HepG2 (cell line): Measurements from ENCODE around the gene TMEM44. TPM values are rescaled to one million over a fixed set of nuclear protein-coding genes. Genes with fewer than 3 reads are reported as not detected.

Source experiments
- ADNP ChIP-seq: sonication (generic); formaldehyde crosslinking; IDR thresholded peaks from 2 replicates; pipeline ENCODE4 v1.4.0; 2020; ENCODE audit warnings: missing genetic modification reagents
- ATF7 ChIP-seq, 2 experiments: fragments of 450-650 bp in 1 of 2; sonication (generic) in 1 of 2; formaldehyde crosslinking in 1 of 2; IDR thresholded peaks; 2 replicates each; pipeline versions ENCODE4 v1.4.0 to v1.6.1; 2016 to 2020; ENCODE audit warnings: antibody characterized with exemption in 1 of 2, mild to moderate bottlenecking in 1 of 2, missing genetic modification reagents in 1 of 2
- CCAR2 ChIP-seq: fragments of 200-400 bp; formaldehyde crosslinking; optimal IDR thresholded peaks from 2 replicates; pipeline ENCODE3; 2018; ENCODE audit warnings: low read depth, mild to moderate bottlenecking, low read length, moderate library complexity
- FOSL1 ChIP-seq: sonication (generic); formaldehyde crosslinking; IDR thresholded peaks from 2 replicates; pipeline ENCODE4 v1.9.0; 2021; ENCODE audit warnings: missing genetic modification reagents, borderline replicate concordance
- LCORL ChIP-seq, 2 experiments: fragments of 450-650 bp in 1 of 2; sonication (generic) in 1 of 2; formaldehyde crosslinking in 1 of 2; IDR thresholded peaks; 2 replicates each; pipeline versions ENCODE4 v1.5.0 to v1.6.1; 2017 to 2020; ENCODE audit warnings: antibody characterized with exemption in 1 of 2, missing genetic modification reagents in 1 of 2
- MBD4 ChIP-seq: IDR thresholded peaks from 2 replicates; pipeline ENCODE4 v1.6.1; 2012; ENCODE audit warnings: low read length, inconsistent platforms, borderline replicate concordance
- MLLT10 ChIP-seq: sonication (generic); formaldehyde crosslinking; IDR thresholded peaks from 2 replicates; pipeline ENCODE4 v1.4.0; 2020; ENCODE audit warnings: missing genetic modification reagents
- NFE2L2 ChIP-seq: fragments of 150-350 bp; IDR thresholded peaks from 2 replicates; pipeline ENCODE4 v1.6.1; 2014; ENCODE audit warnings: low read length
- TARDBP ChIP-seq: sonication (generic); formaldehyde crosslinking; IDR thresholded peaks from 2 replicates; pipeline ENCODE4 v1.8.0; 2022; ENCODE audit warnings: mild to moderate bottlenecking, missing genetic modification reagents
- ZNF10 ChIP-seq: sonication (generic); formaldehyde crosslinking; IDR thresholded peaks from 2 replicates; pipeline ENCODE4 v1.4.0; 2020; ENCODE audit warnings: mild to moderate bottlenecking, low read depth, missing genetic modification reagents, borderline replicate concordance
- ZNF20 ChIP-seq: sonication (generic); formaldehyde crosslinking; IDR thresholded peaks from 2 replicates; pipeline ENCODE4 v1.4.0; 2020; ENCODE audit warnings: mild to moderate bottlenecking, moderate library complexity, missing genetic modification reagents
- ZNF264 ChIP-seq: sonication (generic); formaldehyde crosslinking; IDR thresholded peaks from 2 replicates; pipeline ENCODE4 v1.4.0; 2020; ENCODE audit warnings: missing genetic modification reagents
- ZNF546 ChIP-seq: sonication (generic); formaldehyde crosslinking; conservative IDR thresholded peaks from 2 replicates; pipeline ENCODE4 v1.8.1; 2023; ENCODE audit warnings: mild to moderate bottlenecking, missing genetic modification reagents
- ZNF652 ChIP-seq: IDR thresholded peaks from 2 replicates; pipeline ENCODE4 v1.6.1; 2016; ENCODE audit warnings: low read depth, borderline replicate concordance
- ZNF776 ChIP-seq: sonication (generic); formaldehyde crosslinking; IDR thresholded peaks from 2 replicates; pipeline ENCODE4 v1.4.0; 2020; ENCODE audit warnings: mild to moderate bottlenecking, missing genetic modification reagents
- polyA plus RNA-seq, 8 experiments: library from polyadenylated mRNA; depleted of rRNA in 3 of 8; stranded (reverse) in 7 of 8; unstranded in 1 of 8; fragments of >200 nt; fragmentation: Illumina TruSeq in 4 of 8; extraction: Trizol in 4 of 8; gene quantifications; 2 replicates each; pipeline versions ENCODE4 v1.2.1 to v1.2.3, GENCODE V29; 2011 to 2016; ENCODE audit warnings: low read depth in 4 of 8, missing spikeins in 1 of 8, mixed read lengths in 1 of 8; ENCODE audit not compliant: insufficient read depth in 1 of 8
- total RNA-seq, 5 experiments: library from RNA; depleted of rRNA; stranded (reverse); fragments of >200 nt; fragmentation: Illumina TruSeq; extraction: Trizol; gene quantifications; 2 replicates each; pipeline ENCODE4 v1.2.3, GENCODE V29; 2016; ENCODE audit warnings: low read depth in 1 of 5
- TF ChIP-seq, protein P1 (sequence below): IDR thresholded peaks from 2 replicates; pipeline ENCODE4 v1.6.1; 2016; ENCODE audit warnings: mild to moderate bottlenecking
- TF ChIP-seq, protein P2 (sequence below): sonication (generic); formaldehyde crosslinking; IDR thresholded peaks from 2 replicates; pipeline ENCODE4 v1.5.0; 2020; ENCODE audit warnings: missing genetic modification reagents
- TF ChIP-seq, protein P3 (sequence below): sonication (generic); formaldehyde crosslinking; IDR thresholded peaks from 2 replicates; pipeline ENCODE4 v1.9.0; 2022; ENCODE audit warnings: low read depth, missing genetic modification reagents
- TF ChIP-seq, protein P4 (sequence below), 2 experiments: fragments of 450-650 bp in 1 of 2; sonication (generic) in 1 of 2; formaldehyde crosslinking; IDR thresholded peaks; 2 replicates each; pipeline versions ENCODE4 v1.5.0 to v1.8.0; 2020 to 2022; ENCODE audit warnings: mild to moderate bottlenecking in 1 of 2, missing genetic modification reagents in 1 of 2
- TF ChIP-seq, protein P5 (sequence below): IDR thresholded peaks from 2 replicates; pipeline ENCODE4 v1.6.1; 2018; ENCODE audit warnings: missing genetic modification reagents, mild to moderate bottlenecking, missing compliant biosample characterization
- TF ChIP-seq, protein P6 (sequence below): sonication (generic); formaldehyde crosslinking; IDR thresholded peaks from 2 replicates; pipeline ENCODE4 v1.5.0; 2020; ENCODE audit warnings: missing genetic modification reagents, mild to moderate bottlenecking, borderline replicate concordance

Gene TMEM44
- total and polyA plus RNA-seq, 2 of the 13 experiments (the other 11 are each of a cell fraction or from before 2014, with no cell fraction given) = 7.3 to 13.8 TPM

DNA sequence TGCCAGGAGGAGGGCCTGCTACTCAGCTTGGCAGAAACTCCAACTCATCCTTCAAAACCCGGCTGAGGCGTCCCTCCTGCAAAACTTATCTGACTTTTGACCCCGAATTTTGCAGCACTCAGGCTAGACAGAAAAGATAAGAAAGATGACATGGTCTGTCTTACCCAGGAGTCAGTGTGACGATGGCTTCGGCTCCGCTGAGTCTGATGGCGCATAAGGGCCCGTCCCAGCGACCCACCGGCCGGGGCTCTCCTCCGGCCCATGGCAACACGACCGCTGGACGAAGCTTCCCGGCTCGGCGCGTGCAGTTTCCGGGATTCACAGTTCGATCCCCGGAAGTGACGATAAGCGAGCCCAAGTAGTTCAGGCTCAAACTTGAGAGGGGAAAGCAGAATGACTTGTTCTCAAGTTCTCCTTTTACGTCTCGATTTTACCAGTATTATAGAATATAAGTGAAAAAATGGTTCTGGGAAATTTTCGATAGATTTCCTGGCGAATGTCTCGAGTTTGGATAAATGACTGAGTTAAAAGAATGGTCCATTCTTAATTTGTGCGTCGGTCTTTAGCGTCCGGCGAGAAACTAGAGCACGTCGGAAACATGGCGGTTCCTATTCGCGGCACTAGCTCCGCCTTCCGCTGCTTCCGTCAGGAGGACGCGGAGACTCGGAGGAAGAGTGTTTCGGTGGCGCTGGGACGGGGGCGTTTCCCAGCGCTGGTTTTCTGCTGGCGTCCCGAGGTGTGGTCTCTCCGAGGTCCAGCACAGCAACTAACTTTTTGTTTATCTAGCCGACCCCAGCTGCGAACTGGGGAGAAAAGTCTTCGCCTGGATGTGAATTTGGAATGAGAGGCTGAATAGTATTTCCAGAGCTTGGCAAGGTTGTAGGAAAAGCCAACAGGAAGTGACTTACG, 38.9 kb upstream of the TMEM44 start, which contains the start of gene LSG1 (continued):
- TF ChIP-seq TARDBP (peak; percentile 82; the same call in 1 of the 2 replicates), MBD4 (no peak), NFE2L2 (no peak), ZNF264 (CRISPR knock-in tag) (peak; percentile 14), ZNF20 (no peak), ATF7 (IDR thresholded peaks at IDR 0.05) (0 out of 2 replicates have a peak, but pooled peaks have one; percentile 27), ATF7 (CRISPR knock-in tag; IDR thresholded peaks at IDR 0.05) (no peak), ZNF652 (no peak), ZNF776 (CRISPR knock-in tag) (no peak), LCORL (IDR thresholded peaks at IDR 0.05) (no peak), LCORL (CRISPR knock-in tag; IDR thresholded peaks at IDR 0.05) (peak; percentile 18; the same call in 1 of the 2 replicates), CCAR2 (no peak), MLLT10 (CRISPR knock-in tag) (no peak), FOSL1 (CRISPR knock-in tag) (no peak), ADNP (CRISPR knock-in tag) (no peak), ZNF10 (CRISPR knock-in tag) (no peak), ZNF546 (CRISPR knock-in tag) (no peak; the same call in 1 of the 2 replicates)
- TF ChIP-seq, protein P1, sequence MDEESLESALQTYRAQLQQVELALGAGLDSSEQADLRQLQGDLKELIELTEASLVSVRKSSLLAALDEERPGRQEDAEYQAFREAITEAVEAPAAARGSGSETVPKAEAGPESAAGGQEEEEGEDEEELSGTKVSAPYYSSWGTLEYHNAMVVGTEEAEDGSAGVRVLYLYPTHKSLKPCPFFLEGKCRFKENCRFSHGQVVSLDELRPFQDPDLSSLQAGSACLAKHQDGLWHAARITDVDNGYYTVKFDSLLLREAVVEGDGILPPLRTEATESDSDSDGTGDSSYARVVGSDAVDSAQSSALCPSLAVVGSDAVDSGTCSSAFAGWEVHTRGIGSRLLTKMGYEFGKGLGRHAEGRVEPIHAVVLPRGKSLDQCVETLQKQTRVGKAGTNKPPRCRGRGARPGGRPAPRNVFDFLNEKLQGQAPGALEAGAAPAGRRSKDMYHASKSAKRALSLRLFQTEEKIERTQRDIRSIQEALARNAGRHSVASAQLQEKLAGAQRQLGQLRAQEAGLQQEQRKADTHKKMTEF (CRISPR knock-in tag) = peak; percentile 91
- TF ChIP-seq, protein P2, sequence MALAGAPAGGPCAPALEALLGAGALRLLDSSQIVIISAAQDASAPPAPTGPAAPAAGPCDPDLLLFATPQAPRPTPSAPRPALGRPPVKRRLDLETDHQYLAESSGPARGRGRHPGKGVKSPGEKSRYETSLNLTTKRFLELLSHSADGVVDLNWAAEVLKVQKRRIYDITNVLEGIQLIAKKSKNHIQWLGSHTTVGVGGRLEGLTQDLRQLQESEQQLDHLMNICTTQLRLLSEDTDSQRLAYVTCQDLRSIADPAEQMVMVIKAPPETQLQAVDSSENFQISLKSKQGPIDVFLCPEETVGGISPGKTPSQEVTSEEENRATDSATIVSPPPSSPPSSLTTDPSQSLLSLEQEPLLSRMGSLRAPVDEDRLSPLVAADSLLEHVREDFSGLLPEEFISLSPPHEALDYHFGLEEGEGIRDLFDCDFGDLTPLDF (CRISPR knock-in tag) = no peak
- TF ChIP-seq, protein P3, sequence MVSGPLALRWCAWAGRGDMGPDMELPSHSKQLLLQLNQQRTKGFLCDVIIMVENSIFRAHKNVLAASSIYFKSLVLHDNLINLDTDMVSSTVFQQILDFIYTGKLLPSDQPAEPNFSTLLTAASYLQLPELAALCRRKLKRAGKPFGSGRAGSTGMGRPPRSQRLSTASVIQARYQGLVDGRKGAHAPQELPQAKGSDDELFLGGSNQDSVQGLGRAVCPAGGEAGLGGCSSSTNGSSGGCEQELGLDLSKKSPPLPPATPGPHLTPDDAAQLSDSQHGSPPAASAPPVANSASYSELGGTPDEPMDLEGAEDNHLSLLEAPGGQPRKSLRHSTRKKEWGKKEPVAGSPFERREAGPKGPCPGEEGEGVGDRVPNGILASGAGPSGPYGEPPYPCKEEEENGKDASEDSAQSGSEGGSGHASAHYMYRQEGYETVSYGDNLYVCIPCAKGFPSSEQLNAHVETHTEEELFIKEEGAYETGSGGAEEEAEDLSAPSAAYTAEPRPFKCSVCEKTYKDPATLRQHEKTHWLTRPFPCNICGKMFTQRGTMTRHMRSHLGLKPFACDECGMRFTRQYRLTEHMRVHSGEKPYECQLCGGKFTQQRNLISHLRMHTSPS (CRISPR knock-in tag) = no peak
- TF ChIP-seq, protein P4, sequence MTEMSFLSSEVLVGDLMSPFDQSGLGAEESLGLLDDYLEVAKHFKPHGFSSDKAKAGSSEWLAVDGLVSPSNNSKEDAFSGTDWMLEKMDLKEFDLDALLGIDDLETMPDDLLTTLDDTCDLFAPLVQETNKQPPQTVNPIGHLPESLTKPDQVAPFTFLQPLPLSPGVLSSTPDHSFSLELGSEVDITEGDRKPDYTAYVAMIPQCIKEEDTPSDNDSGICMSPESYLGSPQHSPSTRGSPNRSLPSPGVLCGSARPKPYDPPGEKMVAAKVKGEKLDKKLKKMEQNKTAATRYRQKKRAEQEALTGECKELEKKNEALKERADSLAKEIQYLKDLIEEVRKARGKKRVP (CRISPR knock-in tag; IDR thresholded peaks at IDR 0.05) = peak in 1 of 2 experiments; percentile 48; a peak in 1 of 4 replicates
- TF ChIP-seq, protein P5, sequence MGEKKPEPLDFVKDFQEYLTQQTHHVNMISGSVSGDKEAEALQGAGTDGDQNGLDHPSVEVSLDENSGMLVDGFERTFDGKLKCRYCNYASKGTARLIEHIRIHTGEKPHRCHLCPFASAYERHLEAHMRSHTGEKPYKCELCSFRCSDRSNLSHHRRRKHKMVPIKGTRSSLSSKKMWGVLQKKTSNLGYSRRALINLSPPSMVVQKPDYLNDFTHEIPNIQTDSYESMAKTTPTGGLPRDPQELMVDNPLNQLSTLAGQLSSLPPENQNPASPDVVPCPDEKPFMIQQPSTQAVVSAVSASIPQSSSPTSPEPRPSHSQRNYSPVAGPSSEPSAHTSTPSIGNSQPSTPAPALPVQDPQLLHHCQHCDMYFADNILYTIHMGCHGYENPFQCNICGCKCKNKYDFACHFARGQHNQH (CRISPR knock-in tag) = peak; percentile 94
- TF ChIP-seq, protein P6, sequence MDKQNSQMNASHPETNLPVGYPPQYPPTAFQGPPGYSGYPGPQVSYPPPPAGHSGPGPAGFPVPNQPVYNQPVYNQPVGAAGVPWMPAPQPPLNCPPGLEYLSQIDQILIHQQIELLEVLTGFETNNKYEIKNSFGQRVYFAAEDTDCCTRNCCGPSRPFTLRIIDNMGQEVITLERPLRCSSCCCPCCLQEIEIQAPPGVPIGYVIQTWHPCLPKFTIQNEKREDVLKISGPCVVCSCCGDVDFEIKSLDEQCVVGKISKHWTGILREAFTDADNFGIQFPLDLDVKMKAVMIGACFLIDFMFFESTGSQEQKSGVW (CRISPR knock-in tag) = no peak
